ENCODE data around the gene MUC20. TPM values are rescaled to one million over a fixed set of nuclear protein-coding genes. Genes with fewer than 3 reads are reported as not detected.

Gene MUC20
- 0.57 and 0.74 TPM in 2 replicates for total RNA-seq

GRCh38 chr3:195720831-195721506 is at the start of gene MUC20:
Gene MUC20 (plus strand): TSS chr3:195720978. CDS start chr3:195721008, 30 bp downstream.

Other genes with a start within 250 kb of the MUC20 start
- 103 and 111 TPM in 2 replicates for gene PPP1R2, start 177.7 kb upstream of the MUC20 start, total RNA-seq
- gene APOD, start 137.0 kb upstream of the MUC20 start, total RNA-seq, result 0.18 and 0.43 TPM in 2 replicates
- under 0.01 TPM in 1 of 2 replicates, not detected in the other for gene MUC4, start 91.0 kb downstream of the MUC20 start, total RNA-seq
- 4.0 and 5.6 TPM in 2 replicates for gene TNK2, start 187.6 kb downstream of the MUC20 start, total RNA-seq